HFF-Myc (cell line): ENCODE measurements around the gene RAB11FIP5.

Experiments
- DNase-seq: peaks from one replicate; pipeline ENCODE4 v3.0.0-alpha.2; 2011; ENCODE audit warnings: low read depth; ENCODE audit errors: extremely low read depth
- H3K4me3 ChIP-seq: replicated peaks from 2 replicates; pipeline ENCODE4 v1.5.1; 2011; ENCODE audit warnings: low read depth, mild to moderate bottlenecking, control low read depth, low read length
- TF ChIP-seq, protein P1 (sequence below): IDR thresholded peaks from 2 replicates; pipeline ENCODE4 v1.5.1; 2012; ENCODE audit warnings: mild to moderate bottlenecking, low read depth, low read length, control low read depth; ENCODE audit errors: missing control alignments

RAB11FIP5 gene, protein sequence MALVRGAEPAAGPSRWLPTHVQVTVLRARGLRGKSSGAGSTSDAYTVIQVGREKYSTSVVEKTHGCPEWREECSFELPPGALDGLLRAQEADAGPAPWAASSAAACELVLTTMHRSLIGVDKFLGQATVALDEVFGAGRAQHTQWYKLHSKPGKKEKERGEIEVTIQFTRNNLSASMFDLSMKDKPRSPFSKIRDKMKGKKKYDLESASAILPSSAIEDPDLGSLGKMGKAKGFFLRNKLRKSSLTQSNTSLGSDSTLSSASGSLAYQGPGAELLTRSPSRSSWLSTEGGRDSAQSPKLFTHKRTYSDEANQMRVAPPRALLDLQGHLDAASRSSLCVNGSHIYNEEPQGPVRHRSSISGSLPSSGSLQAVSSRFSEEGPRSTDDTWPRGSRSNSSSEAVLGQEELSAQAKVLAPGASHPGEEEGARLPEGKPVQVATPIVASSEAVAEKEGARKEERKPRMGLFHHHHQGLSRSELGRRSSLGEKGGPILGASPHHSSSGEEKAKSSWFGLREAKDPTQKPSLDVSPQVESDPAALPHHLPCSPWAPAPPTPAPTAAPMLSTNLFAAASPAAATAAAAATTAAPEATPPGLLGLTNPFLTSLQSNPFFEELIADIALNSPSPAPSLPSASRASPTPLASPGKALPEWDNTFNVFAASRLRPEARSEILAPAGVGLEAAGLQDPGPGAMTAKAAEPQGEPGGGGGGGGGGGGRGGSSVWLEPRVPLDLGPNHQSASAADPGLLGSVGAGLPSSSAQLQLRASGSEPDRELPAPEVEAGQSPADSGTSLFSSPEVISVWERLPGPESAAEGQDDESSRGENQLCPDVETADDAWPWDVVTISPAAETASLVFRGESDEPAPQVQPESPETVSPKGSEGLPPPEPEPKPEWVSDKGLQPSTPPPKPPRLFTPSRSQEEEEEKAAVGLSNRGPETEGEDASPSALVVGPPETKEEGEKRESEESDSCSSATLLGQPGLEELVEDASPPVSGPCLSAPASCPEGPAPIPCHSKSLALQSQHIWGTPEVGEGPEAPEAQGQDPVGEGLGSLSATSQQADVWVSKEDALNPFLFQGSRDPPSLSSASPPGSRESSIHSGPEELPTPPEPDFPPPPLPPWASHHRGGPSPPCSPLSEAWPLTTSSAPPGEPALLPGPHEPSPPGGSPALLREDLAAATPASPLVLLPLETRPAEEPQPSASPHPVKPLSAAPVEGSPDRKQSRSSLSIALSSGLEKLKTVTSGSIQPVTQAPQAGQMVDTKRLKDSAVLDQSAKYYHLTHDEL (N-terminal part only)

DNA sequence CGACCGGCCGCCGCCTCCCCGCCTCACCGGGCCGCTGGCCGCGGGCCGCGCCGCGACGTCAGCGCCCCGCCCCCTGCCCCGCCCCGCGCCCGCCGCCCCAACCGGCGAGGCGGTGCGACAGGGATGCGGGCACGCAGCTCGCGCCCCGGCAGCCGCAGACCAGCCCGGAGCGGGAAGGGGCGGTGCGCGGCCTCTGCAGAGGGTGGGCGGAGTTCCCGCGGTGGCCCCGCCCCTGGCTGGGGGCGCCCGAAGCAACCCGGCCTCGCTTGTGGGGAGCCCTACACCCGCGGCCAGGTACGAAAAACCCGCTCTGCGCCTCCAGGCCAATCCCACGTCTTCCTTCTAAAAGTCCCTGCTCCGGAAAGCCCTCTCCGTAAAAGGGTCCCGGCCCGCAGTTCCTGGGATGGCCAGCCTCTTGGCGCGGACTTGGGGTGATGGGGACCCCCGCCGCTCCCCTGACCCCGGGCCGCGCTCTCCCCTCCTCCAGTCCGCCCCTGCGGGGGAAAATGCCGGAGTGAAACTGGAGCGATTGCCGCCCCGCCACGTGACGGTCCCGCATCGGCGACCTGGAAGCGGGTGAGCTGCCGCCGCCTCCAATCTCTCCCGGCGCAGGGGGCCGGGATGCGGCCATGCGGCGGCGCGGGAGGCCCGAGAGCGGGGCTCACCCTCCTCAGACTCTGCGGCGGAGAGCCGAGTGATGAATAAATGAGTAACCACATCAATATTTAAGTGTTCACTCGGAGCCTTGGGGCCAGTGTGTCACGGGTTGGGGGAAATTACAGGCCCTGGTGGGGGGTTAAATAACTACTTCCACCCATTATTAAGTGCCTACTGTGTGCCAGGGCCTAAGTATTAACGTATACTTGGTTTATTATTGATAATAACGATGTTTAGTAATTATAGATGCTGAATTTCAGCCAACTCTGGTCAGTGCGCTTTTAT, at the start of gene RAB11FIP5:
RAB11FIP5 (minus strand) TSS at position 36 of the 942 bp plus-strand sequence. CDS start 171 bp downstream, outside the sequence.
- TF ChIP-seq, protein P1, sequence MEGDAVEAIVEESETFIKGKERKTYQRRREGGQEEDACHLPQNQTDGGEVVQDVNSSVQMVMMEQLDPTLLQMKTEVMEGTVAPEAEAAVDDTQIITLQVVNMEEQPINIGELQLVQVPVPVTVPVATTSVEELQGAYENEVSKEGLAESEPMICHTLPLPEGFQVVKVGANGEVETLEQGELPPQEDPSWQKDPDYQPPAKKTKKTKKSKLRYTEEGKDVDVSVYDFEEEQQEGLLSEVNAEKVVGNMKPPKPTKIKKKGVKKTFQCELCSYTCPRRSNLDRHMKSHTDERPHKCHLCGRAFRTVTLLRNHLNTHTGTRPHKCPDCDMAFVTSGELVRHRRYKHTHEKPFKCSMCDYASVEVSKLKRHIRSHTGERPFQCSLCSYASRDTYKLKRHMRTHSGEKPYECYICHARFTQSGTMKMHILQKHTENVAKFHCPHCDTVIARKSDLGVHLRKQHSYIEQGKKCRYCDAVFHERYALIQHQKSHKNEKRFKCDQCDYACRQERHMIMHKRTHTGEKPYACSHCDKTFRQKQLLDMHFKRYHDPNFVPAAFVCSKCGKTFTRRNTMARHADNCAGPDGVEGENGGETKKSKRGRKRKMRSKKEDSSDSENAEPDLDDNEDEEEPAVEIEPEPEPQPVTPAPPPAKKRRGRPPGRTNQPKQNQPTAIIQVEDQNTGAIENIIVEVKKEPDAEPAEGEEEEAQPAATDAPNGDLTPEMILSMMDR: no peak
- DNase-seq: no peak
- H3K4me3 ChIP-seq: peak within 1 kb of the TSS; percentile 67

DNA sequence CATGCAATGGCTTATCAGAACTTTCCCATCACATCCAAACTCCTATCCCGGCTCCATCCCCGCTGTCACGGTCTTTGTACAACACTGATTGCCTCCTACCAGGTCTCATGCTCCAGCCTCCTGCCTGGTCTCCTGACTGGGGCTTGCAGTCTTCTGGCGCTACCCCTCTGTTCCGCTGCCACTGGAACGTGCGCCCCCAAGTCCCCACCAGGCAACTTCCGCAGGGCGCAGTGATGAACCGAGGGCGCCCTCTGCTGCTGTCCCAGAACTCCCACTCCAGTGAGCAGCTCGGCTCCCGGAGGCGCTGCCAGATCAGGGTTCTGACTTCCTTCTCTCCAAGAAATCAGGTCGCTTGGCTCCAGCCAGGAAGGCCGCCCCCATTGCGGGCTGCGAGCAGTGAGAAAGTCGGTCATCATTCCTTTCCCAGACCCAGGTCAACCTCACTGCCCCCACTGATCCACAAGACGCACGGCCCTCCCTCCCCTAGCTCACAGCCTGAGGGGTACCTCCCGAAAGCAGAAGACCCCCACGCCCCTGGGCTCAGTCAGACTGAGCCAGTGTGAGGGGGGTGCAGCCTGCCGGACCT, 43.9 kb upstream of the RAB11FIP5 start:
- DNase-seq: no peak
- H3K4me3 ChIP-seq: no peak overlapping the region
- TF ChIP-seq, protein P1: peak; percentile 80

DNA sequence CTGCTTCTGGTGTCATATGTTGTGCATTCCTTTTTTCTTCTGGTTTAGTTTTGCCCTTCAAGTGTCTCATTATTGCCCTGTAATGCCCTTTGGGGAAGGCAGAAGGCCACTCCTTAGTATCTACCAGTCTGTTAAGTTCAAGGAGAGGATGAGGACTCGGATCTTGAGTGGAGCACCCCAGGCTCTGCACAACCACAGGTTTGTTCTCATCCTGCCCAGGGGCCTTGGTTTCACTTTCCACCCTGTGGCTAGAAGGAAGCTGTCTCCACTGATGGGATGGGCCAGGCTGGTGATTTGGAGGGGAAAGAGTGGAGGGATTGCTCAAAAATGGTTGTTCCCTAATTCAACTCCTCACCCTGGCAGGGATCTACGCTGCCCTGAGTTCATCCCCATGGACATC, 30.2 kb upstream of the RAB11FIP5 start:
- H3K4me3 ChIP-seq: no peak overlapping the region
- TF ChIP-seq, protein P1: no peak
- no peak for DNase-seq

DNA sequence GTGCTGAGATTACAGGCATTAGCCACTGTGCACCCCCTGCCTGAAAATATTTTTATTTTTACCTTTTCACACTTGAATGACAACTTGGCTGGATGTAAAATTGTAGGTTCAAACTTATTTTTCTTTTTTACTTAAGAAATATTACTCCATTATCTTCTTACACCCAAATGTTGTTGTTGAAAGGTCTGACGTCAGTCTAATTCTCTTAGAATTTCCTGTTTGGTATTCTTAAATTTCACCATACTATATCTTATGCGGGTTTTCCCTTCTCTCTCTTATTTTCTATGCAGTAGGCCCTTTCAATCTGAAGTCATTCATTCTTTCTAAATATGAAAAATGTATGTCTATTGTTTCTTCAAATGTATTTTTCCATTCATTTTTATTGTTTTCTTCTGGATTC, 29.1 kb upstream of the RAB11FIP5 start:
- TF ChIP-seq, protein P1: no peak
- no peak overlapping the region for H3K4me3 ChIP-seq

DNA sequence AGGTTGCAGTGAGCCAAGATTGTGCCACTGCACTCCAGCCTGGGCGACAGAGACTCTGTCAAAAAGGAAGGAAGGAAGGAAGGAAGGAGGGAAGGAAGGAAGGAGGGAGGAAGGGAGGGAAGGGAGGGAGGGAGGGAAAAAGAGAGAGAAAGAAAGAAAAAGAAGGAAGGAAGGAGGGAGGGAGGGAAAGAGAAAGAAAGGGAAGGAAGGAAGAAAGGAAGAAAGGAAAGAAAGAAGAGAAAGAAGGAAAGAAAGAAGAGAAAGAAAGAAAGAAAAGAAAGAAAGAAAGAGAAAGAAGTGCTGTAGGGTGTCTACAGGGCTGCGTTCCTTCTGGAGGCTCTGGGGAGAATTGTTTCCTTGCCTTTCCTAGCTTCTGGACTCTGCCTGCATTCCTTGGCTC, 22.5 kb upstream of the RAB11FIP5 start:
- no peak overlapping the region for H3K4me3 ChIP-seq
- DNase-seq: no peak
- TF ChIP-seq, protein P1: no peak

More for the DNA sequence above, 29.1 kb upstream of the RAB11FIP5 start:
- DNase-seq: no peak
